HG02885 (cell line): ENCODE data around the gene ZNF507.
"Not testable (repeated sequence)": the region's sequence is repeated elsewhere in the genome, so short reads cannot be mapped to it uniquely, and the experiment has no call there.

Experiments used
- ATAC-seq: cut with Tn5 transposase; IDR thresholded peaks from one replicate; pipeline ENCODE4 v1.9.1; 2021; ENCODE audit warnings: mild to moderate bottlenecking; ENCODE audit not compliant: unreplicated experiment, poor library complexity

The ZNF507 gene

DNA sequence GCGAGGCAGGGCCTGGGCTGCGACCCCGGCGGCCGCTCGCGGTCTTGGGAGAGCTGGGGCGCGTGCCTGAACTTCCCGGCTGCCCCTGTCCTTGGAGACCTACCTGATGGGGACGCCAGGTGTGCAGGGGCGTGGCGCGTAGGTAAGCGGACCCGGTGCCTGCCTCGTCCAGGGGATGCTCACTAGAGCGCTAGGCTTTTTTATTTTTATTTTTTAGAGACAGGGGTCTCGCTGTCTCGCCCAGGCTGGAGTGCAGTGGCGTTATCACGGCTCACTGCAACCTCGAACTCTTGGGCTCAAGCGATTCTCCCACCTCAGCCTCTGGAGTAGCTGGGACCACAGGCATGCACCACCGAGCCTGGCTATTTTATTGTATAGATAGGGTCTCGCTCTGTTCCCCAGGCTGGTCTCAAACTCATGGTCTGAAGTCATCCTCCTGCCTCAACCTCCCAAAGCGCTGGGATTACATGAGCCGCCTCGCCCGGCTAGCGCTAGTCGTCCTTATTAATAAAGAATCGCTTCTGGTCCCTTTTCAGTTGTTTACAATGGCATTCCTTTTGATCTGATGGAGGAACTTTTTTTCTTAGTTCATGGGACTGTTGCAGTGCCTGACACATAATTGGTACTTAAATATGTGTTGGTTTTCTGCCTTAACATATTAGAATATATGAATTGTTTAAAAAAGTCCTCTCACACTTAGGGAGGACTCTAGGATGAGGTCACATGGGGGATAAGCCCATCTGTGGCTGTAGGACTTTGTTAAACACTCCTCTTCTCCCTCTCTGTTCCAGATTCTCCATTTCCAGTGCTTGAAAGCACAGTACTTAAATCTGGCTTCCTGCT is 61.0 kb downstream of the ZNF507 start:
- no peak for ATAC-seq

DNA sequence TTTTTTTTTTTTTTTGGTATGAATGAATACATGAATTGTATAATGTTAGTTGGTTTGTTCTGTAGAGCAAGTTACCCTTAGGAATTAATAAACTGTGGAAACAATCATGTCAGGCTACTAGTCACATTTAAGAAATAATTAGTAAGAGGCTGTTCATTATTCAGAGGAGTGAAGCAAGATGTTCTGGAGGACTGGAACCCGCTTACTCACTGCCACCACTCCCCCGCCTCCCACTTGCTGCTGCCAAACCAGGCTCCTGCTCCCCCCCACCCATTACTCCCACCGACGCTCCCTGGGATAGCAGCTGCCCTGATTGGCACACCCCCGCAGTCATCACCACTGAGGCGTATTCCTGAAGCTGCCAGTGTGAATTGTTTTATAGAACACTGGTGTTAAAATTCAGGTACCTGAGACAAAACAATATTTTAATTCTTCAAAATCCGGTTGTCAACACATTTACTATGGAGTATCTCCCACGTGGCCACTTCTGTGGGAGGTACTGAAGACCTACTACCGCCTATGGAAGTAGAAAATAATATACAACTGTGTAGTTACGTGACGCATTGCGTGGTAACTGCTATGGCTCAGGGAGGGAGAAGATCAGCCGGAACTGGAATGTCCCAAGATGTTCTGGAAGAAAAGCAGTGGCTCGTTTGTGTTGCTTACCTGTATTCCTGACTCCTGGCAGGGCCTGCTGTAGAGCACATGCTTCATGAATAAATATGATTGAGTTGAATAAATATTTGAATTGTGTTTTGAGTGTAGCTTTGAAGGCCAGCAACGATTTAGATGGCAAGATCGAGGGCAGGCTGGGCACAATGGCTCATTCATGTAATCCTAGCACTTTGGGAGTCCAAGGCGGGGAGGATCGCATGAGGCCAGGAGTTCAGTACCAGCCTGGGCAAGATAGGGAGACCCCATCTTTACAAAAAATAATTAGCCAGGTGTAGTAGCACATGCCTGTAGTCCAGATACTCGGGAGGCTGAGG is 61.9 kb downstream of the ZNF507 start:
- no peak for ATAC-seq

GRCh38 chr19:32415246-32415645 is 69.8 kb downstream of the ZNF507 start:
- no peak for ATAC-seq

- no peak for ATAC-seq
These were observed 70.3 kb downstream of the ZNF507 start for GRCh38 chr19:32415669-32416068.

DNA sequence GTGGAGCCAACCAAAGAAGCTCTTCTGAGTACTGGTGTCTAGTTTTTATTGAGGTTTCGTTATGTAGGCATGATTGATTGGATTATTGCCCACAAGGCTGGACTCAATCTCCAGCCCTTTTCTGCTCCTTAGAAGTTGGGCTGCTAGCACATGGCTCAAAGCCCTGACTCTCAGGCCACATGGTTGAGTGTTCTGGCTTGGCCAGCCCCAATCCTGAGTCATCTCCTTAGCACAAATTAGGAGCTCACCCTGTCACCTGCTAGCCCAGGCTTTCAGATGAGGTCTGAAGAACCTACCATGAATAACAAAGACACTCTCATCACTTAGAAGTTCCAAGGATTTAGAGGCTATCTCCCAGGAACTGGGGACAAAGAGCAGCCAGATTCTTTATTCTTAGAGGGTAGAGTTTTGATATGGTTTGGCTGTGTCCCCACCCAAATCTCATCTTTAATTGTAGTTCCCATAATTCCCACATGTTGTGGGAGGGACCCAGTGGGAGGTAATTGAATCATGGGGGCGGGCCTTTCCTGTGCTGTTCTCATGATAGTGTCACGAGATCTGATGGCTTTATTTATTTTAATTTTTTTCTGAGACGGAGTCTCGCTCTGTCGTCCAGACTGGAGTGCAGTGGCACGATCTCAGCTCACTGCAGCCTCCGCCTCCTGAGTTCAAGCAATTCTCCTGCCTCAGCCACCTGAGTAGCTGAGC is 71.5 kb downstream of the ZNF507 start:
- ATAC-seq: no peak

GRCh38 chr19:32418155-32418554 is 72.7 kb downstream of the ZNF507 start:
- ATAC-seq: no peak

DNA sequence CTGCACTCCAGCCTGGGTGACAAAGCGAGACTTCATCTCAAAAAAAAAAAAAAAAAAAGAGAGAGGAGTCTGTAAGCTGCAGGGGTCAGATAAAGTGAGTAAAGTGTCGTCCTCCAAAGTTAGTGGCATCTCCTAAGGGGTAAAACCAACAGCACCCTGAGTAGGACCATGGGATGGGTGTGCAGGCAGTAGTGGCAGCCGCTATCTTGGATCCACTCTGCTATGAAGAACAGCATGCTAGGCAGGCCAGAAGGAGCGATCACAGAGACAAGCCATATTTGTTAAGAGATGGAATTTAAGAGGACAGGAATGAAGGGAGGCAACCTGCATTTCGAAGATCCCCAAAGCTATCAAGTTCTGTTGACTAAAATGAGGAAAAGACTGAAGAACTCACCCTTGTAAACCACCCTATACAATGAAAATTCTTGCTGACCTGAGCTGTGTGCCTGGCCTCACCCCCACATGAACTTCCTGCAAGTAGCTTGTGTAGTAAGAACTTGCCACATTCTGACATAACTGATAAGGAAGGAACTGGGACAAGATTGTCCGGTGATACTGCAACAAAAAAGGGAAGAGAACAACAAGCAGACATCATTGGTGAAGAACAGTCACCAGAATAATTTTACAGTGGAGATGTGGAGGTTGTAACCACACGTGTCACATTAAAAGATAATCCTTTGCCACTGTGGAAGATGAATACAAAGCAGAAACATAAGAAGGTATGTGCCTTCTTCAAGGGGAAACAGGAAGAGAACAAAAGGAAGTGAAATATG is 76.4 kb downstream of the ZNF507 start:
- ATAC-seq: no peak

DNA sequence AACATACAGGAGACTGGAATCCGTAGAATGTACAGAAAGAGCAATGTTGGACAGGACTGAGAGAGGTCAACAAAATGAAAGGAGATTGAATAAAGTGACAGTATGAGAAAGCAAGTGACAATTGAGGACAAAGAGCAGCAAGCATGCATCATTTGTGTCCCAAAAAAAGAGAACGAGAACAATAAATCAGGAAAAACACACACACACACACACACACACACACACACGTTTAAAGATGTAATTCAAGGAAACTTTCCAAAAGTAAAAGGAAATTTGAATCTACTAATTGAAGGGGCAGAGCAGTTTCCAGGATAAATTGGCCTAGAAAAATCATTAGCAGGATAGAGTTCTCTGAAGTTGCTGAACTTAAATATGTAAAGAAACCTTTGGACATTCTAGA is 77.0 kb downstream of the ZNF507 start:
- ATAC-seq: no peak

DNA sequence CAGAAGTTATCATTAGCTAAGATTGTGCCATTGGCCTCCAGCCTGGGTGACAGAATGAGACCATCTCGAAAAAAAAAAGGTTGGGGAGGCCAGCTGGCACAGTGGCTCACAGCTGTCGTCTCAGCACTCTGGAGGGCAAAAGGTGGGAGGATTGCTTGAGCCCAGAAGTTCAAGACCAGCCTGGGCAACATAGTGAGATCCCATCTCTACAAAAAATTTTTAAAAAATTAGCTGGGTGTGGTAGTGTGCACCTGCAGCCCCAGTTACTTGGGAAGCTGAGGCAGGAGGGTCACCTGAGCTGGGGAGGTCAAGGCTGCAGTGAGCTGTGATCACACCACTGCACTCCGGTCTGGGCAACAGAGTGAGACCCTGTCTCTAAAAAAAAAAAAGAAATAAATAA is 78.5 kb downstream of the ZNF507 start:
- ATAC-seq: not testable (repeated sequence)

DNA sequence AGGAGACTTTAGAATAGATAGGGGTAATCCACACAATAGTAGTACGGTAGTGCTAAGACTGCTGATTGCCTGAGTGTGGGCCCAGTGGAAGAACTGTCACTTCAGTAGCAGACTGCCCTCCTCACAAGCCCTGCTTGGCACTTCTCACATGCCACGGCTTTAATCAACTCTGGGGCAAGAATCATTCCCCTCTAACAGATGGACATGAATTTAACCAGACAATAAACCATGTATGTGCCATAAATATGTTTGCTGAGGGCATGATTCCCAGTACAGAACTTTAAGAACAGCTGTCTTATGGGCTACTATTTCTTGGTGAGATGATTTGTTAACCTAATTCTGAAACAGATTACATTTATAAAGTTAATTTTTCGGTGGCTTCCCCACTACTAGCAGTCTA is 82.1 kb downstream of the ZNF507 start:
- ATAC-seq: no peak

- no peak for ATAC-seq
These were observed 91.3 kb downstream of the ZNF507 start for GRCh38 chr19:32436692-32437091.

DNA sequence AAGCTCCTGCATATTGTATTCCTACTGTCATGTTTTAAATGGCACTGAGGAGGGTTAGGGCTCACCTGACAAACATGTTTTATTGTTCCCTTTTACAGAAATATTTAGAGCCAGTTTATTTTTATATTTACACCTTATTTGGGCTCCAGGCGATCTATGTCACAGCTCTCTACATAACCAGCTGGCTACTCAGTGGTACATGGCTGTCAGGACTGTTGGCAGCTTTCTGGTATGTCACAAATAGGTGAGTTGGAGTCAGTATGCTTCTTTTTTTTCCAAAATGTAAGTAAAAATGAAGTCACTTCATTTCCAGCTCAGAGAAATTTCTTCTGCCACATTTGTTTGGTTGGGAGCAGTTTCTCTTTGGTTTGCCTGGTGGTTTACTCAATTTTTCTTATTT is 91.7 kb downstream of the ZNF507 start:
- ATAC-seq: no peak
